Testis (tissue), 3 donors: Measurements from ENCODE around the gene AFAP1. TPM values are rescaled to one million over a fixed set of nuclear protein-coding genes. Genes with fewer than 3 reads are reported as not detected.

ENCODE experiments used
- DNase-seq: peaks from one replicate; pipeline ENCODE4 v3.0.0-alpha.2; 2019
- H3K27ac ChIP-seq, 2 donors: fragments of 200-600 bp; sonication (generic); one replicate each; pipeline ENCODE4 v1.5.1; 2019
- H3K27me3 ChIP-seq: fragments of 200-600 bp; sonication (generic); one replicate; pipeline ENCODE4 v1.5.1; 2019
- H3K36me3 ChIP-seq: fragments of 200-600 bp; sonication (generic); one replicate; pipeline ENCODE4 v1.5.1; 2017; ENCODE audit warnings: low read depth; ENCODE audit errors: missing control alignments
- H3K4me1 ChIP-seq: fragments of 200-600 bp; sonication (generic); one replicate; pipeline ENCODE4 v1.5.1; 2019
- H3K4me3 ChIP-seq, 2 donors: fragments of 200-600 bp; sonication (generic); one replicate each; pipeline ENCODE4 v1.5.1; 2017 to 2019
- H3K9me3 ChIP-seq: fragments of 200-600 bp; sonication (generic); one replicate; pipeline ENCODE4 v1.5.1; 2017
- POLR2A ChIP-seq: fragments of 450-650 bp; IDR thresholded peaks from one replicate; pipeline ENCODE4 v1.6.1; 2017; ENCODE audit warnings: antibody characterized with exemption, mild to moderate bottlenecking, moderate library complexity
- WGBS, 2 donors: methylation state at CpG; one replicate each; pipeline ENCODE4 v1.1.5; 2018; 5-methylcytosine and 5-hydroxymethylcytosine counted together
- intact Hi-C: fragments of 100-400 bp; cut with DNase I; formaldehyde crosslinking; loops from one replicate; pipeline ENCODE4 v1.15.1; 2023; ENCODE audit warnings: low total_unique reads
- polyA plus RNA-seq: library from polyadenylated mRNA; stranded (reverse); fragments of 350-450 nt; fragmentation: Illumina TruSeq; extraction: RNeasy Lipid Tissue Mini Kit (QIAGEN cat#74804); gene quantifications from one replicate; pipeline ENCODE4 v1.2.3, GENCODE V29; 2014; ENCODE audit warnings: low read depth, low replicate concordance; ENCODE audit not compliant: insufficient read depth
- total RNA-seq, 2 donors: library from RNA; depleted of rRNA; stranded (reverse); fragments of >200 nt; gene quantifications; one replicate each; pipeline ENCODE4 v1.2.3, GENCODE V29; 2016
- TF ChIP-seq, protein P1 (sequence below), 3 experiments: fragments of 450-650 bp in 2 of 3; fragments of 200-600 bp in 1 of 3; sonication (generic) in 1 of 3; IDR thresholded peaks; one replicate each; pipeline ENCODE4 v1.5.1; 2016 to 2019; ENCODE audit warnings: antibody characterized with exemption in 3 of 3, mild to moderate bottlenecking in 2 of 3, moderate library complexity in 1 of 3

AFAP1 gene
- total and polyA plus RNA-seq, 3 donors from 2014 or later: 23.1 to 52.4 (median 51.4) TPM

DNA sequence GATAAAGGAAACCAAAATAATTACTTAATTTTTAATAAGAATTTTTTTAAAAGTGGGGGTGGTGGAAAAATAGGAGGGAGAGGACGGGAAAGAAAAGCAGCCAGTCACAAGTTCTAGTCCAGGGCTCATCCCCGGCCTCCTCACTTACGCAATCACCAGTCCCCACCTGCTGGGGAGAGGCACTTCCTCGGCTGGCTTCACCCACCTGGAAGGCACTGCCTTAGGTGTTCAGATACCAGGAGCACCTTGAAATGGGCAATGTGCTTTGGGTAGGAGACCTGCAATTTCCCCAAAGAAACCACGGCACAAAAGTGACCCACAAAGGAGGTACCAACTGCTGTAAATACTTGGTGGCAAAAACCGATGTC, 23.8 kb downstream of the AFAP1 start:
- no peak for TF ChIP-seq POLR2A
- TF ChIP-seq, protein P1, sequence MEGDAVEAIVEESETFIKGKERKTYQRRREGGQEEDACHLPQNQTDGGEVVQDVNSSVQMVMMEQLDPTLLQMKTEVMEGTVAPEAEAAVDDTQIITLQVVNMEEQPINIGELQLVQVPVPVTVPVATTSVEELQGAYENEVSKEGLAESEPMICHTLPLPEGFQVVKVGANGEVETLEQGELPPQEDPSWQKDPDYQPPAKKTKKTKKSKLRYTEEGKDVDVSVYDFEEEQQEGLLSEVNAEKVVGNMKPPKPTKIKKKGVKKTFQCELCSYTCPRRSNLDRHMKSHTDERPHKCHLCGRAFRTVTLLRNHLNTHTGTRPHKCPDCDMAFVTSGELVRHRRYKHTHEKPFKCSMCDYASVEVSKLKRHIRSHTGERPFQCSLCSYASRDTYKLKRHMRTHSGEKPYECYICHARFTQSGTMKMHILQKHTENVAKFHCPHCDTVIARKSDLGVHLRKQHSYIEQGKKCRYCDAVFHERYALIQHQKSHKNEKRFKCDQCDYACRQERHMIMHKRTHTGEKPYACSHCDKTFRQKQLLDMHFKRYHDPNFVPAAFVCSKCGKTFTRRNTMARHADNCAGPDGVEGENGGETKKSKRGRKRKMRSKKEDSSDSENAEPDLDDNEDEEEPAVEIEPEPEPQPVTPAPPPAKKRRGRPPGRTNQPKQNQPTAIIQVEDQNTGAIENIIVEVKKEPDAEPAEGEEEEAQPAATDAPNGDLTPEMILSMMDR (IDR thresholded peaks at IDR 0.05): no peak
- Histone ChIP-seq H3K4me1 (no peaks in the 10 kb centered on the region), H3K9me3 (no peaks in the 10 kb centered on the region), H3K36me3 (no peaks in the 10 kb centered on the region), H3K4me3 (no peak overlapping the region), H3K27me3 (no peaks in the 10 kb centered on the region), H3K27ac (no peak overlapping the region)
- intact Hi-C loops: no loop called here
- 76 to 79% methylated on average over 6 of the region's 6 CpGs for WGBS, 2 donors
- no peak for DNase-seq

DNA sequence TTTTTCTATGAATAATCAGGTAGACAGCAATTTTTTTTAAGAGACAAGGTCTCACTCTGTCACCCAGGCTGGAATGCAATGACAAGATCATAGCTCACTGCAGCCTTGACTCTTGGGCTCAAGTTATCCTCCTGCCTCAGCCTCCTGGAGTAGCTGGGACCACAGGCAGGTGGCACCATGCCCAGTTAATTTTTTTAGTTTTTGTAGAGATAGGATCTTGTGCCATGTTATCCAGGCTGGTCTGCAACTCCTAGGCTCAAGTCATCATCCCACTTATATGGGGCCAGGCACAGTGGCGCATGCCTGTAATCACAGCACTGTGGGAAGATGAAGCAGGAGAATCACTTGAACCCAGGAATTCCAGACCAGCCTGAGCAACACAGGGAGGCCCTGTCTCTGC, 26.8 kb downstream of the AFAP1 start:
- H3K36me3 ChIP-seq: no peaks in the 10 kb centered on the region
- no peaks in the 10 kb centered on the region for H3K4me1 ChIP-seq
- H3K4me3 ChIP-seq: no peak overlapping the region
- DNase-seq: no peak
- no peak overlapping the region for H3K27ac ChIP-seq
- no peaks in the 10 kb centered on the region for H3K9me3 ChIP-seq
- TF ChIP-seq, protein P1 (IDR thresholded peaks at IDR 0.05): no peak
- no peaks in the 10 kb centered on the region for H3K27me3 ChIP-seq
- 100% methylated on average over 1 of the region's 1 CpG; no CpG with 5 or more reads in 1 of the 2 donors for WGBS, 2 donors
- intact Hi-C loops: no loop called here

DNA sequence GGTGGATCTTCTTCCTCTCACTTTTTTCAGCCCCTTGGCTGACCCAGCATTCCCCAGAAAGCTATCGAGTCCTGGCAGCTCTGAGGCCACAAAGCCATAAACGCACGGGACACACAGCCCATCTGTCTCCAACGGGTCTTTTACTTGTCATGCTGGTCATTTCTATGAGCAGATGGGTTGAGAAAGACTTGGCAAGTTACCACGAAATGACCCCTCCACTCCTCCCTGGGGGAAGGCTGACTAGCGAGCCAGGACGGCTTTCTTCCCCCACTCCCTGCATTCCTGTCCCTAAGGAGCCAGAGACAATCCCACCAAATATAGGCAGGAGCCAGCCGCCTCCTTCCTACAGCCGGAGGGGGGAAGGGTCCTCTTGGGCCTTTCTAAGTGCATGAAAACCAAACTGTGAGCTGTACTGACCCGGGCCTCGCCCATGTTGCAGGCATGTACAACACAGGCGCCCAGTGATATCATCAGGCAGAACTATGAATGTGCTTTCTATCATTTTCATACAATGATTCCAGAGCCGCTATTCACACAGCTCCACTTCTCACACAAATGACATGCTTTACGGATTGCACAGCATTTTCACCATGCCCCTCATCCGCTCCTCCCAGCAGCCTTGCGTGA, 28.6 kb downstream of the AFAP1 start:
- no peak for TF ChIP-seq POLR2A
- TF ChIP-seq, protein P1 (IDR thresholded peaks at IDR 0.05): no peak
- H3K27me3 ChIP-seq: no peaks in the 10 kb centered on the region
- H3K9me3 ChIP-seq: no peaks in the 10 kb centered on the region
- intact Hi-C loops: no loop called here
- 65 to 67% methylated on average over 15 to 16 of the region's 16 CpGs for WGBS, 2 donors
- no peak overlapping the region for H3K4me3 ChIP-seq
- H3K27ac ChIP-seq: no peak overlapping the region
- DNase-seq: no peak
- H3K4me1 ChIP-seq: no peaks in the 10 kb centered on the region
- H3K36me3 ChIP-seq: no peaks in the 10 kb centered on the region

DNA sequence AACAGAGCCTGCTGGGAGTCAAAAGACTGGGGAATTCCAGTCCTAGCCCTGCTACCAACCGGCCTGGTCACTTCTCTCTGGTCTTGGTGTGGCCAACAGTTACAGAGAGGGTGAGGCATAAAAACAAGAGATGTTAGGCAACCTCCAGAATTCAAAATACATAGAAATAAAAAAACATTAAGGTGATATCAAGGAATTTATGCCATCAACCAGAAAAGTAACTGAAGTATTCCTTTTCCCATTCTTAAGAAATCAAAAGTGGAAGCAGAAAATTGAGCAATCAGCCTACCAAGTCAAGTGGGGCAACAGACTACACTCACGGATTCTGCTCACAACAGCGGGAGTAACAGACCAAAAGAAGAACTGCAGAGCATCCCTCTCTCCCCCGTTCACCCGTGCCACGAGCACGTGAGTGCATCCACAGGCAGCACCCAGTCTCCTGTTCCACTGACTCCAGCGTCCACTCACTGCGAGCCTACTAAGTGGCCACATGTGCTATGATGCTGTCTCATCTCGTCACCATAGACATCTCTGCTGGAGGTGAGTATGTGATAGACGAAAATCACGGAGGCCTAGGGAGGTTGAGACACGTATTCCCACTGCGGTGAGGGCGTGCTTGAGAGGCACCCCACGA, 29.3 kb downstream of the AFAP1 start:
- intact Hi-C loops: no loop called here
- no peak for DNase-seq
- H3K27ac ChIP-seq: no peak overlapping the region
- peaks cover 3% of the 10 kb centered on the region for H3K4me1 ChIP-seq
- TF ChIP-seq POLR2A: no peak
- TF ChIP-seq, protein P1 (IDR thresholded peaks at IDR 0.05): no peak
- H3K9me3 ChIP-seq: no peaks in the 10 kb centered on the region
- H3K27me3 ChIP-seq: no peaks in the 10 kb centered on the region
- no peaks in the 10 kb centered on the region for H3K36me3 ChIP-seq
- WGBS, 2 donors: 83 to 87% methylated on average over 16 of the region's 16 CpGs
- H3K4me3 ChIP-seq: no peak overlapping the region
